OCI-LY1 (cell line): ENCODE results near the gene CASS4.

Source experiments
- H2AFZ ChIP-seq: fragments of 200-600 bp; sonication (generic), shearing (Covaris generic); 2 replicates; pipeline ENCODE4 v1.6.0; 2014; ENCODE audit warnings: antibody characterized with exemption, mild to moderate bottlenecking, low read length
- H3F3A ChIP-seq: fragments of 200-600 bp; sonication (generic), shearing (Covaris generic); 2 replicates; pipeline ENCODE4 v1.6.0; 2014; ENCODE audit warnings: mild to moderate bottlenecking, antibody characterized with exemption, low read length, moderate library complexity; ENCODE audit not compliant: insufficient read depth
- H3K27ac ChIP-seq: fragments of 200-600 bp; sonication (generic); 2 replicates; pipeline ENCODE4 v1.5.1; 2014; ENCODE audit warnings: low read length, mixed run types, mild to moderate bottlenecking, low read depth; ENCODE audit not compliant: poor library complexity, severe bottlenecking
- H3K27me3 ChIP-seq: fragments of 200-600 bp; sonication (generic); 2 replicates; pipeline ENCODE4 v1.6.0; 2014; ENCODE audit warnings: antibody characterized with exemption, mild to moderate bottlenecking, low read length, moderate library complexity; ENCODE audit not compliant: insufficient read depth
- H3K36me3 ChIP-seq: fragments of 200-600 bp; sonication (generic); 2 replicates; pipeline ENCODE4 v1.6.1; 2014; ENCODE audit warnings: mild to moderate bottlenecking, antibody characterized with exemption, low read length, moderate library complexity, mixed read lengths; ENCODE audit not compliant: insufficient read depth
- H3K4me1 ChIP-seq: fragments of 200-600 bp; sonication (generic); 2 replicates; pipeline ENCODE4 v1.5.1; 2014; ENCODE audit warnings: mild to moderate bottlenecking, low read length, moderate library complexity; ENCODE audit not compliant: insufficient read depth, severe bottlenecking
- H3K4me2 ChIP-seq: fragments of 200-600 bp; sonication (generic), shearing (Covaris generic); 2 replicates; pipeline ENCODE4 v1.6.1; 2014; ENCODE audit warnings: low read length
- H3K4me3 ChIP-seq: fragments of 200-600 bp; sonication (generic); 2 replicates; pipeline ENCODE4 v1.5.1; 2014; ENCODE audit warnings: low read length, low read depth, mild to moderate bottlenecking, mixed read lengths; ENCODE audit not compliant: poor library complexity, severe bottlenecking
- H3K79me2 ChIP-seq: fragments of 200-600 bp; shearing (Covaris generic); 2 replicates; pipeline ENCODE4 v1.6.1; 2016; ENCODE audit warnings: mixed run types, low read length, mixed read lengths; ENCODE audit not compliant: insufficient read depth
- H3K9ac ChIP-seq: fragments of 200-600 bp; sonication (generic), shearing (Covaris generic); 2 replicates; pipeline ENCODE4 v1.6.1; 2014; ENCODE audit warnings: mild to moderate bottlenecking, low read length, mixed read lengths
- H3K9me2 ChIP-seq: fragments of 200-600 bp; sonication (generic), shearing (Covaris generic); 2 replicates; pipeline ENCODE4 v1.6.1; 2014; ENCODE audit warnings: low read depth, mild to moderate bottlenecking, low read length, mixed read lengths
- H3K9me3 ChIP-seq: fragments of 200-600 bp; shearing (Covaris generic); 2 replicates; pipeline ENCODE4 v1.6.1; 2014; ENCODE audit warnings: low read length, mixed read lengths
- H4K20me1 ChIP-seq: fragments of 200-600 bp; sonication (generic), shearing (Covaris generic); 2 replicates; pipeline ENCODE4 v1.6.0; 2016; ENCODE audit warnings: mild to moderate bottlenecking, low read length; ENCODE audit not compliant: insufficient read depth
- EZH2 ChIP-seq: fragments of 200-600 bp; sonication (generic), shearing (Covaris generic); IDR thresholded peaks from 2 replicates; pipeline ENCODE4 v1.8.0; 2017; ENCODE audit warnings: borderline replicate concordance, mixed run types, mild to moderate bottlenecking, antibody characterized with exemption, low read length, moderate library complexity, mixed read lengths
- TF ChIP-seq, protein P1 (sequence below): fragments of 200-600 bp; sonication (generic), shearing (Covaris generic); IDR thresholded peaks from 2 replicates; pipeline ENCODE4 v1.5.1; 2017; ENCODE audit warnings: mild to moderate bottlenecking, antibody characterized with exemption, low read length, moderate library complexity, mixed read lengths

Gene CASS4

DNA sequence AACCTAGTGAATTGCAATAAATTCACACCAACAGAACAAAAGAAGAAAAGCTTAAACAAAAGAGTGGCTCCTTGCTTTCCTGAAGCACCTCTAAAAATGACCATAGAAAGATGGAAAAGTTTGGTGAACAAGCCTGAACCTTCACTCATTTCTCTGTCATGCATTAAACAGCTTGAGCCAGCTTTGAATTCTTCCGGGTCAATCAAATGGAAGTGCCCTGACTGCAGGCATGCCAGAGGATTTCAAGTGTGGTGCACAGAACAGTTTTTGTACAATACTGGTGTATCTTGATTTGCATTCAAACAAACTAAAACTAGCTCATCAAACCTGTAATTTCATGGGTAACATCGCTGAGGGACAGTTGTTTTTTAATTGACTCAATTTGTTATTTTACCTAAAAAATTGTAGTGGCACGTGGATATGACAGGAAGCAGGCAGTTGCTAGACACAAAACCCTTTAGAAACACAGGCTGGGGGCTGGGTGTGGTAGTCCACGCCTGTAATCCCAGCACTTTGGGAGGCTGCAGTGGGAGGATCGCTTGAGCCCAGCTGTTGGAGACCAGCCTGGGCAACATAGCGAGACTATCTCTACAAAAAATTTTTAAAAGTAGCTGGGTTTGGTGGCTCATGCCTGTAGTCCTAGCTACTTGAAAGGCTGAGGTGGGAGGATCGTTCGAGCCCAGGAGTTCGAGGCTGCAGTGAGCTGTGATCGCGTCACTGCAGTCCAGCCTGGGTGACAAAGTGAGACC lies 9.1 kb downstream of the CASS4 start:
- Histone ChIP-seq H3K9me3 (no peaks in the 10 kb centered on the region), H4K20me1 (no peaks in the 10 kb centered on the region), H3K4me2 (no peak overlapping the region), H3K4me1 (no peaks in the 10 kb centered on the region), H3K27me3 (no peaks in the 10 kb centered on the region), H3K9ac (no peak overlapping the region), H3K27ac (no peak overlapping the region), H2AFZ (no peak overlapping the region), H3K79me2 (no peaks in the 10 kb centered on the region), H3K36me3 (no peaks in the 10 kb centered on the region), H3K4me3 (no peak overlapping the region), H3K9me2 (no peaks in the 10 kb centered on the region), H3F3A (no peaks in the 10 kb centered on the region)
- TF ChIP-seq, protein P1, sequence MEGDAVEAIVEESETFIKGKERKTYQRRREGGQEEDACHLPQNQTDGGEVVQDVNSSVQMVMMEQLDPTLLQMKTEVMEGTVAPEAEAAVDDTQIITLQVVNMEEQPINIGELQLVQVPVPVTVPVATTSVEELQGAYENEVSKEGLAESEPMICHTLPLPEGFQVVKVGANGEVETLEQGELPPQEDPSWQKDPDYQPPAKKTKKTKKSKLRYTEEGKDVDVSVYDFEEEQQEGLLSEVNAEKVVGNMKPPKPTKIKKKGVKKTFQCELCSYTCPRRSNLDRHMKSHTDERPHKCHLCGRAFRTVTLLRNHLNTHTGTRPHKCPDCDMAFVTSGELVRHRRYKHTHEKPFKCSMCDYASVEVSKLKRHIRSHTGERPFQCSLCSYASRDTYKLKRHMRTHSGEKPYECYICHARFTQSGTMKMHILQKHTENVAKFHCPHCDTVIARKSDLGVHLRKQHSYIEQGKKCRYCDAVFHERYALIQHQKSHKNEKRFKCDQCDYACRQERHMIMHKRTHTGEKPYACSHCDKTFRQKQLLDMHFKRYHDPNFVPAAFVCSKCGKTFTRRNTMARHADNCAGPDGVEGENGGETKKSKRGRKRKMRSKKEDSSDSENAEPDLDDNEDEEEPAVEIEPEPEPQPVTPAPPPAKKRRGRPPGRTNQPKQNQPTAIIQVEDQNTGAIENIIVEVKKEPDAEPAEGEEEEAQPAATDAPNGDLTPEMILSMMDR: no peak
- no peak for TF ChIP-seq EZH2

DNA sequence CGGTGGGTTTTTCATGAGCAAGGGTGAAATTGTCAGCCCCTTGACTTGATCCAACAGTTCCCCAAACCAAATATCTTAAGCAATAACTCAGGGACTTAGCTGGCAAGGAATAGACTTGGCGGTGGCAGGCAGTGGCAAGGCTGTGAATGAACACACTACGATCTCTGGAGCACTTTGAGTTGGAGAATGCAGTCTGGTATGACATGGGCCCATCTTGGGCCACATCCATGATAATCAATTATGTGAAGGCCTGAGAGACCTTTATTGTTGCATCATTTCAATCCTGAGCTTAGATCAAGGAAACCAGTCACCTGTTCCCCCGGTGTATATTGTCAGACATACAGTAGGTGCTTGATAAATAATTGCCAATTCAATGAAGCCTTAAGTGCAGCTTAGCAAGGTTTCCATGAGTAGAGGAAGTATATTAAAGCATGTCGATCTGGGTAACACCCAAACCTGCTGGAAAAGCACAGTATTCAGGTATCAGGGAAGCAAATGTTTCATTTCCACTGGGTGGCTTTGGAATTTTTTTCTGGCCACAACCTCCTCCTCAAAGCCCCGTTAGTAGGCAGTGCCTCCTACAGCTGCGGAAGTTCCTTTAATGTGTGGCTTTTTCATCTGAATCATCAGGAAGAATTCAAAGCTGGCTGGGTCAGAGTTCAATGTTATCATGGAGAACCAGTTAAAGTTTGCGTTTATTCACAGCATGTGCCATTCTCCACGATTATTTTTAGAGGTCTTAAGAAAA lies 10.2 kb downstream of the CASS4 start:
- Histone ChIP-seq H3K27ac (no peak overlapping the region), H3K9me2 (no peaks in the 10 kb centered on the region), H3K9ac (no peak overlapping the region), H3K4me3 (no peak overlapping the region), H3K9me3 (no peaks in the 10 kb centered on the region), H3K79me2 (no peaks in the 10 kb centered on the region), H3F3A (no peaks in the 10 kb centered on the region), H3K36me3 (no peaks in the 10 kb centered on the region), H2AFZ (no peak overlapping the region), H3K4me1 (no peaks in the 10 kb centered on the region), H4K20me1 (no peaks in the 10 kb centered on the region), H3K4me2 (no peak overlapping the region), H3K27me3 (no peaks in the 10 kb centered on the region)
- no peak for TF ChIP-seq EZH2
- TF ChIP-seq, protein P1: no peak

DNA sequence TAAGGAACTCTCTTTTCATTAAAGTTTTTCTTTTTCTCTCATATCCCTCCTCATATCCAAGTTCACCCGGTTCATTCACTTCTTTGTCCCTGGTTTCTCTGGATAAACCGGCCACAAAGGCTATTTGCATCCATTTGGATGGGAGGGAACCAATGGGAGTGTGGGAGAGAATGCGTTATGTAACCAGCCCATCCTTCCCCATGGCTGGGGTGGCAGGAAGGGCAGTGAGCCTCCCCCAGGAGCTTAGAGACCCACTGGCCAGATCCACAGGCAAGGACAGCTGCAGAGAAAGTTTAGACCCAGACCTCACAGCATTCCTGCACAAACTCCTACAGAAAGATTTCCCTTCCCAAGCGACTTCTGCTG lies 10.7 kb downstream of the CASS4 start:
- H3K4me1 ChIP-seq: no peaks in the 10 kb centered on the region
- no peak overlapping the region for H3K4me3 ChIP-seq
- H3K79me2 ChIP-seq: no peaks in the 10 kb centered on the region
- no peaks in the 10 kb centered on the region for H3K9me3 ChIP-seq
- no peak overlapping the region for H3K4me2 ChIP-seq
- no peak overlapping the region for H3K9ac ChIP-seq
- TF ChIP-seq, protein P1: no peak
- no peak for TF ChIP-seq EZH2
- H3K27ac ChIP-seq: no peak overlapping the region
- no peaks in the 10 kb centered on the region for H3K9me2 ChIP-seq
- no peaks in the 10 kb centered on the region for H3F3A ChIP-seq
- no peaks in the 10 kb centered on the region for H3K27me3 ChIP-seq
- H2AFZ ChIP-seq: no peak overlapping the region
- H3K36me3 ChIP-seq: no peaks in the 10 kb centered on the region
- no peaks in the 10 kb centered on the region for H4K20me1 ChIP-seq
